Pancreas (tissue), 10 donors: ENCODE data around the gene TMEM200A. TPM values are rescaled to one million over a fixed set of nuclear protein-coding genes. Genes with fewer than 3 reads are reported as not detected.

Experiments used
- ATAC-seq, 4 donors: fragments of 200-7000 bp; cut with Tn5 transposase; one replicate each; pipeline versions ENCODE4 v1.8.0 to v1.9.1; 2020; ENCODE audit warnings: mild to moderate bottlenecking in 4 of 4, moderate library complexity in 4 of 4
- DNase-seq, 6 donors: peaks; one replicate each; pipeline ENCODE4 v3.0.0-alpha.2; 2020
- FAIRE-seq: peaks from 2 replicates; lab custom pipeline; 2012; peaks lifted over from hg19 to GRCh38; lab: Jason Lieb, UNC
- H3K27ac ChIP-seq, 4 donors: fragments of 200-600 bp; sonication (generic); 1 replicate in 3 of 4; 2 replicates in 1 of 4; pipeline versions ENCODE4 v1.5.0 to v1.8.0; 2020
- H3K27me3 ChIP-seq, 4 donors: fragments of 200-600 bp; one replicate each; pipeline ENCODE4 v1.8.0; 2021
- H3K36me3 ChIP-seq, 3 donors: fragments of 200-600 bp; sonication (generic) in 1 of 3; one replicate each; pipeline versions ENCODE4 v1.5.0 to v1.8.0; 2020 to 2021
- H3K4me1 ChIP-seq, 3 donors: fragments of 200-600 bp; one replicate each; pipeline ENCODE4 v1.8.0; 2021
- H3K4me3 ChIP-seq, 4 donors: fragments of 200-600 bp; sonication (generic) in 2 of 4; one replicate each; pipeline versions ENCODE4 v1.5.0 to v1.8.0; 2020 to 2021
- H3K9me3 ChIP-seq, 4 donors: fragments of 200-600 bp; one replicate each; pipeline ENCODE4 v1.8.0; 2021
- WGBS, 2 donors: extraction: QIAGEN DNeasy Blood & Tissue Kit; methylation state at CpG; one replicate each; pipeline ENCODE4 v1.1.7; 2013; 5-methylcytosine and 5-hydroxymethylcytosine counted together
- intact Hi-C, 3 donors: fragments of 100-400 bp; cut with DNase I; formaldehyde crosslinking; loops; one replicate each; pipeline versions ENCODE4 v1.11.1 to v1.14.2; 2022
- polyA plus RNA-seq, 2 donors: library from polyadenylated mRNA; stranded (reverse); fragments of 200-250 nt; gene quantifications; one replicate each; pipeline ENCODE4 v1.2.3, GENCODE V29; 2013
- total RNA-seq, 6 donors: library from RNA; stranded (reverse); fragmentation: NEBNext Ultra II Directional in 4 of 6; extraction: Animal tissue kit (Norgen Biotek cat#: 25700) in 4 of 6; gene quantifications; one replicate each; pipeline versions ENCODE4 v1.2.1 to v1.2.4, GENCODE V29; 2021 to 2023
- TF ChIP-seq, protein P1 (sequence below), 4 donors: fragments of 200-600 bp; sonication (generic) in 3 of 4; IDR thresholded peaks; one replicate each; pipeline versions ENCODE4 v1.5.0 to v1.8.0; 2021; ENCODE audit warnings: antibody characterized with exemption in 4 of 4
- donor health status: healthy with polysubstance abuse.
- donor health status: DM: no; HTN: no; CAD: no; lungs with moderate emphysema.
- donor health status: DM: no; HTN: no; CAD: no.
- donor health status: control.
- donor health status: control.
- donor health status: Bipolar disorder and iron deficiency.
- donor health status: DM: yes; HTN: yes; CAD: no.
- donor health status: DM: no; HTN: no; CAD: no.
- donor health status: DM: no; HTN: no; CAD: no.
- donor health status: DM: yes; HTN: yes; CAD: no.

TMEM200A gene
- total and polyA plus RNA-seq, 8 donors, result 0.32 to 7.3 (median 1.3) TPM

DNA sequence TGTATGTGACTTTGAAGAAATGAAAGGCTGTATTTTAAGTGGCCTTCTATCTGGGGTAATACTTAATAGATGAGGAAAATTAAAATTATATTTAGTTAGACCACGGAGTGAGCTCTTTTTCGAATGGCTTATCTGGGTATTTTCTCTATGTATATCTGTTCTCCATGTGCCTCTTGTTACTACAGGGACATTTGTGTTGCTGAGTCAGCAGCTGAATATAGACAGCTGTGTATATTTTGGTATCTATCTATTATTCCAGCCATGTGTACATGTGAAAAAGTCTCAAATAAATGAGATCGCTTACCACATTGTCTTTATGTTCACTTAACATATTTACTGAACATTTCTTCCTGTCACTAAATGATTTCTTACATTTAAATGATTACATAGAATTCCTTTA, 57.2 kb downstream of the TMEM200A start:
- DNase-seq (no peak), FAIRE-seq (no peak), ATAC-seq (no peak)
- Histone ChIP-seq H3K27me3 (no peaks in the 10 kb centered on the region), H3K27ac (no peak overlapping the region), H3K4me1 (no peaks in the 10 kb centered on the region), H3K4me3 (no peak overlapping the region), H3K9me3 (no peaks in the 10 kb centered on the region), H3K36me3 (no peaks in the 10 kb centered on the region)
- 47 to 49% methylated on average over 3 of the region's 3 CpGs for WGBS, 2 donors
- TF ChIP-seq, protein P1, sequence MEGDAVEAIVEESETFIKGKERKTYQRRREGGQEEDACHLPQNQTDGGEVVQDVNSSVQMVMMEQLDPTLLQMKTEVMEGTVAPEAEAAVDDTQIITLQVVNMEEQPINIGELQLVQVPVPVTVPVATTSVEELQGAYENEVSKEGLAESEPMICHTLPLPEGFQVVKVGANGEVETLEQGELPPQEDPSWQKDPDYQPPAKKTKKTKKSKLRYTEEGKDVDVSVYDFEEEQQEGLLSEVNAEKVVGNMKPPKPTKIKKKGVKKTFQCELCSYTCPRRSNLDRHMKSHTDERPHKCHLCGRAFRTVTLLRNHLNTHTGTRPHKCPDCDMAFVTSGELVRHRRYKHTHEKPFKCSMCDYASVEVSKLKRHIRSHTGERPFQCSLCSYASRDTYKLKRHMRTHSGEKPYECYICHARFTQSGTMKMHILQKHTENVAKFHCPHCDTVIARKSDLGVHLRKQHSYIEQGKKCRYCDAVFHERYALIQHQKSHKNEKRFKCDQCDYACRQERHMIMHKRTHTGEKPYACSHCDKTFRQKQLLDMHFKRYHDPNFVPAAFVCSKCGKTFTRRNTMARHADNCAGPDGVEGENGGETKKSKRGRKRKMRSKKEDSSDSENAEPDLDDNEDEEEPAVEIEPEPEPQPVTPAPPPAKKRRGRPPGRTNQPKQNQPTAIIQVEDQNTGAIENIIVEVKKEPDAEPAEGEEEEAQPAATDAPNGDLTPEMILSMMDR (IDR thresholded peaks at IDR 0.05), result no peak
- intact Hi-C loops, result no loop called here

DNA sequence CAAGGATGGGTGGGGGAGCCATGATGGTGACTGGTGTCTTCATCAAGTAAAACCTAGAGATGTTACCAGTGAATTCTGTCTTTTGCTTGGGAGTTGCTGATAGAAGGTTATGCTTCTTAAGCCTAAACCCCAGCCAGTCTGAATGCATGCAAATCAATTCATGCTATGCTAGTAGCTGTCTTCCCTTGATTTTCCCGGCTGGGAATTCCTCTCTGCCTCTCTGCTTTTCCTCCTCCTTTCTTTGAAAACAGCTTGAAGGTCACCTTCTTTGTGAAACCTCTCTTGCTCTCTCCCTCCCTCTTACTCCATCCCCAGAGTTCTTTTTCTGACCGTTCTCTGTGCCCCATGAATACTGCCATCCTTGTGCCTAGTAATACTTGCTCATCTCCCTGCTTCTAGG, 58.9 kb downstream of the TMEM200A start:
- no peak for DNase-seq
- H3K36me3 ChIP-seq, result no peaks in the 10 kb centered on the region
- FAIRE-seq, result no peak
- no peak for ATAC-seq
- TF ChIP-seq, protein P1 (IDR thresholded peaks at IDR 0.05), result no peak
- H3K4me1 ChIP-seq, result no peaks in the 10 kb centered on the region
- 38 to 40% methylated on average over 2 of the region's 2 CpGs for WGBS, 2 donors
- H3K4me3 ChIP-seq, result no peak overlapping the region
- H3K27me3 ChIP-seq, result no peaks in the 10 kb centered on the region
- no peak overlapping the region for H3K27ac ChIP-seq
- intact Hi-C loops, result no loop called here
- no peaks in the 10 kb centered on the region for H3K9me3 ChIP-seq

DNA sequence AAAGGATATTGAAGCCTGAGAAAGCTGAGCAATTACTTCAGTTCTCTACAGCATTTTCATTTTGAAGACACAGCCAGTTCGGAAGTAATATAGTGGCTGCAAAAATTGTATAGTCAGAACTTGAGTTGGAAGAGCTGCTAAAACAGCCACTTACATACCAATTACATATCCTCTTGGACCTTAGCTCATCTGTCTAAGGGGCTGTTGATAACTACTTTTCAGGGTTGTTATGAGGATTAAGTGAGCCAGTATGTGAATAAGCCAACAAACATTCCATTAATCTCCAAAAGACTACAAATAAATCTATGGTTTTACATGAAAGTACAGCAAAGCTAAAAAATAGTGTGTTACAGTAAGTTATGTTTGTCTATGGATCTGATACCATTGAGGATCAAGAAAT, 59.7 kb downstream of the TMEM200A start:
- H3K9me3 ChIP-seq, result no peaks in the 10 kb centered on the region
- no peaks in the 10 kb centered on the region for H3K36me3 ChIP-seq
- ATAC-seq (no peak), FAIRE-seq (no peak), DNase-seq (no peak)
- TF ChIP-seq, protein P1 (IDR thresholded peaks at IDR 0.05), result no peak
- no peak overlapping the region for H3K4me3 ChIP-seq
- intact Hi-C loops, result no loop called here
- H3K4me1 ChIP-seq, result no peaks in the 10 kb centered on the region
- no peak overlapping the region for H3K27ac ChIP-seq
- H3K27me3 ChIP-seq, result no peaks in the 10 kb centered on the region
- WGBS, 2 donors, result 60 to 88% methylated on average over 1 of the region's 1 CpG

DNA sequence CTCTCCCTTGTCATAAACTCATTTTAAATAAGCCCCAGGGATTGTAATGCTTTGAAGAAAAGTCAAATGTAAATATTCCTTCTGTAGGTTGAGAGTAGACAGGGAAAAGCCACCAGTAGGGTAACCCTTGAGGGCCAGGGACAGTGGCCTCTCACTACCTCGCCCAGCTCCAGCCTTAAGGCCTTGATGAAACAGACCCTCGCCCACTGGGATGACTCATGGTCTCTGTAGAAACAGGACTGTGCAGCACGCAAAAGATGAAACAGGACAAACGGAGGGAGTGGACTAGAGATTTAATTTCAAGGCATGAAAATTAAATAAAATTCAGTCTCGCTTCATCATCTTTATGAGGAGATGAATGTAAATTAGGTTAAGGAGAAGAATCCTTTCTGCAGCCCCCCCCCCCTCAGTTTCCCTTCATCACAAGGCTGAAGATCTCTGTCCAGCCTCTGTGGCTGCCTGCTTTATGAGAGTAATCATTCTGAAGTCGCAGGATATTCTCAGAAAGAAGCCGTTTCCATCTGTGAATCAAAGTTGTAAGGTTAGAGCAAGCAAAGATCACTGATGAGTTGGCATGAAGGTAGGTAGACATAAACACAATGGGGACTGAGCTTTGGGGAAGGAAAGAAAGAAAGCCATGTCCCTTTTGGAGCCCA, 60.4 kb downstream of the TMEM200A start:
- Histone ChIP-seq H3K4me1 (no peaks in the 10 kb centered on the region), H3K36me3 (no peaks in the 10 kb centered on the region), H3K27me3 (no peaks in the 10 kb centered on the region), H3K4me3 (no peak overlapping the region), H3K9me3 (no peaks in the 10 kb centered on the region), H3K27ac (no peak overlapping the region)
- FAIRE-seq (no peak), ATAC-seq (no peak), DNase-seq (no peak)
- TF ChIP-seq, protein P1 (IDR thresholded peaks at IDR 0.05), result no peak
- intact Hi-C loops, result no loop called here
- WGBS, 2 donors, result 67% methylated on average over 7 of the region's 7 CpGs

DNA sequence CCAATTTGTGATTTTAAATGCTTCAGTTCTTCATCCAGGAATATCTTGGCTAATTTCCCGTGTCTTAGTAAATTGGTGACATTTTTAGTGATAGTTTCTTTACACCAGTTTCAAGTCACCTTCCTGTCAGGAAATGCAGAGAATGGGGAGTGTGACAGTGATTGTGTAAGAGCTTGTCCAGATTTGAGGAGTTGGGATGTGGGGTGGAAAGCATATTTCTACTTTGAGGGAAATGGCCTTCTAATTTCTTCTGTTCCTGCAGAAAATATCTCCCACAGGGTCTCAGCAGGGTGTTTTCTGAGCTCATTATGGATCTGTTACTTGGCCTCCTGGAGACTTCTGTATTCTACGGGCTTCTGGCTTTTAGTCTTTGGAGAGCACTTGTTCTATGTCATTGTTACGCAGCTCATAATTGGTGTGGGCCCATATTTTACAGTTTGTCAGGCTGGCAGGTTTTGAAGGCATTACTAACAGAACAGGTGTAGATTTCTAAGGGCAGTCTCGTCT, 65.6 kb downstream of the TMEM200A start:
- no peak for FAIRE-seq
- Histone ChIP-seq H3K27ac (no peak overlapping the region), H3K4me1 (no peaks in the 10 kb centered on the region), H3K9me3 (no peaks in the 10 kb centered on the region), H3K36me3 (no peaks in the 10 kb centered on the region), H3K27me3 (no peaks in the 10 kb centered on the region), H3K4me3 (no peak overlapping the region)
- no peak for DNase-seq
- no peak for ATAC-seq
- intact Hi-C loops, result no loop called here
- TF ChIP-seq, protein P1 (IDR thresholded peaks at IDR 0.05), result no peak
- 47 to 54% methylated on average over 4 of the region's 4 CpGs for WGBS, 2 donors
